A673 (cell line): ENCODE measurements around the gene RPS18. TPM values are rescaled to one million over a fixed set of nuclear protein-coding genes. Genes with fewer than 3 reads are reported as not detected.

Experiments
- BruUV-seq: library from RNA; stranded (reverse); fragments of 400-500 nt; replicated peaks from 2 replicates; lab custom pipeline; 2021; lab: Mats Ljungman, UMichigan
- CTCF ChIA-PET: fragments of 300-600 bp; sonication (Branson Sonifier 250); formaldehyde crosslinking; loops from one replicate; lab custom pipeline; 2022; ENCODE audit warnings: antibody characterized with exemption; lab: Charles Lee
- POLR2A ChIA-PET: fragments of 300-600 bp; sonication (Branson Sonifier 250); formaldehyde crosslinking; loops from one replicate; lab custom pipeline; 2022; ENCODE audit warnings: antibody characterized with exemption; ENCODE audit not compliant: low non-redundant PET; lab: Charles Lee
- DNase-seq: peaks from one replicate; pipeline ENCODE4 v3.0.0-alpha.2; 2015; ENCODE audit warnings: low spot score
- H3K27ac ChIP-seq: fragments of 200-600 bp; sonication (generic); 2 replicates; pipeline ENCODE4 v1.5.1; 2016; ENCODE audit warnings: mixed run types, low read depth, mild to moderate bottlenecking, mixed read lengths, antibody characterized with exemption, low read length; ENCODE audit not compliant: poor library complexity, severe bottlenecking
- H3K27me3 ChIP-seq: fragments of 200-600 bp; sonication (generic); replicated peaks from 2 replicates; pipeline ENCODE4 v1.6.1; 2017; ENCODE audit warnings: mixed run types, low read depth, mild to moderate bottlenecking, mixed read lengths, antibody characterized with exemption, low read length; ENCODE audit not compliant: insufficient read depth, poor library complexity
- H3K36me3 ChIP-seq: fragments of 200-600 bp; sonication (generic); 2 replicates; pipeline ENCODE4 v1.6.1; 2016; ENCODE audit warnings: mixed run types, mild to moderate bottlenecking, mixed read lengths, antibody characterized with exemption, low read length; ENCODE audit not compliant: insufficient read depth, poor library complexity, severe bottlenecking
- H3K4me1 ChIP-seq: fragments of 200-600 bp; sonication (generic); 2 replicates; pipeline ENCODE4 v1.6.1; 2017; ENCODE audit warnings: mixed run types, mild to moderate bottlenecking, mixed read lengths, antibody characterized with exemption, low read length; ENCODE audit not compliant: insufficient read depth, poor library complexity, severe bottlenecking
- H3K4me3 ChIP-seq: fragments of 200-600 bp; sonication (generic); 2 replicates; pipeline ENCODE4 v1.5.1; 2016; ENCODE audit warnings: low read depth, mixed run types, mild to moderate bottlenecking, mixed read lengths, low read length; ENCODE audit not compliant: poor library complexity, severe bottlenecking
- H3K9me3 ChIP-seq: fragments of 200-600 bp; sonication (generic); 2 replicates; pipeline ENCODE4 v1.6.1; 2016; ENCODE audit warnings: mixed run types, low read depth, mild to moderate bottlenecking, mixed read lengths, antibody characterized with exemption, low read length; ENCODE audit not compliant: poor library complexity, severe bottlenecking
- CTCF ChIP-seq: fragments of 300-800, 200-600 bp; sonication (generic); conservative IDR thresholded peaks from 2 replicates; pipeline ENCODE4 v1.5.1; 2017; ENCODE audit warnings: low read depth, mild to moderate bottlenecking, antibody characterized with exemption, low read length, moderate library complexity, mixed read lengths
- EZH2 ChIP-seq: fragments of 200-600 bp; sonication (generic); IDR thresholded peaks from 2 replicates; pipeline ENCODE4 v1.6.1; 2017; ENCODE audit warnings: borderline replicate concordance, low read depth, mild to moderate bottlenecking, mixed read lengths, antibody characterized with exemption, low read length; ENCODE audit not compliant: poor library complexity, severe bottlenecking
- intact Hi-C: fragments of 100-400 bp; cut with micrococcal nuclease; formaldehyde crosslinking; loops from one replicate; pipeline ENCODE4 v1.10.0; 2022; ENCODE audit not compliant: unreplicated experiment
- total RNA-seq: library from RNA; stranded (reverse); gene quantifications from 2 replicates; pipeline ENCODE4 v1.2.3, GENCODE V29; 2021

Gene RPS18
- total RNA-seq, 1 experiment from 2014 or later = 1,781 TPM

- peak overlapping the region; percentile 92 for H3K27ac ChIP-seq
- ChIA-PET CTCF (interaction anchor here (0.6 to 1.4 kb wide), 4 partner anchors 10 to 89 kb away, joined by 3 to 22 read pairs (median 5); partner anchors contain the start of genes PFDN6, WDR46 and ZBTB22), POLR2A (interaction anchor here (0.5 to 0.9 kb wide), 2 partner anchors 18 to 1114 kb away, joined by 3 to 7 read pairs; partner anchors contain the start of gene ZBTB22)
- intact Hi-C loops = loop anchor here (1.0 to 5.0 kb wide), 3 partner anchors 15 to 128 kb away; partner anchors contain the start of genes HSD17B8, RXRB, SLC39A7 and TAPBP
- no peaks in the 10 kb centered on the region for H3K27me3 ChIP-seq
- H3K36me3 ChIP-seq = peaks cover 15% of the 10 kb centered on the region
- H3K4me3 ChIP-seq = peak overlapping the region; percentile 75
- peak; percentile 77 for TF ChIP-seq CTCF
- no peak for TF ChIP-seq EZH2
- DNase-seq = peak; percentile 98
- TSS peak; percentile 80 for BruUV-seq
- peaks cover 6% of the 10 kb centered on the region for H3K4me1 ChIP-seq
- no peaks in the 10 kb centered on the region for H3K9me3 ChIP-seq
These were observed 27.5 kb downstream of the RPS18 start for GRCh38 chr6:33299237-33299944.

- intact Hi-C loops = no loop called here
- no peaks in the 10 kb centered on the region for H3K9me3 ChIP-seq
- no peak for DNase-seq
- BruUV-seq = no TSS peak
- H3K36me3 ChIP-seq = peaks cover 14% of the 10 kb centered on the region
- TF ChIP-seq EZH2 (no peak), CTCF (no peak)
- no peaks in the 10 kb centered on the region for H3K27me3 ChIP-seq
- CTCF ChIA-PET = no interaction called here
- peaks cover 10% of the 10 kb centered on the region for H3K4me1 ChIP-seq
- H3K4me3 ChIP-seq = no peak overlapping the region
- POLR2A ChIA-PET = no interaction called here
- no peak overlapping the region for H3K27ac ChIP-seq
These were observed 30.0 kb downstream of the RPS18 start for GRCh38 chr6:33301877-33302276.

- Histone ChIP-seq H3K9me3 (no peaks in the 10 kb centered on the region), H3K4me3 (no peak overlapping the region), H3K4me1 (peaks cover 4% of the 10 kb centered on the region), H3K27me3 (no peaks in the 10 kb centered on the region), H3K27ac (no peak overlapping the region), H3K36me3 (peaks cover 14% of the 10 kb centered on the region)
- POLR2A ChIA-PET = no interaction called here
- TF ChIP-seq CTCF (no peak), EZH2 (no peak)
- BruUV-seq = no TSS peak
- intact Hi-C loops = no loop called here
- CTCF ChIA-PET = interaction anchor here (0.5 kb wide), 1 partner anchor 34 kb away, joined by 4 read pairs; no protein-coding TSS in a partner anchor
- DNase-seq = no peak
These were observed 32.3 kb downstream of the RPS18 start for GRCh38 chr6:33304216-33304615.
